K562 (cell line): Measurements from ENCODE around the gene USP2. TPM values are rescaled to one million over a fixed set of nuclear protein-coding genes. Genes with fewer than 3 reads are reported as not detected.

ENCODE experiments used
- ATF6 ChIP-seq: sonication (generic); formaldehyde crosslinking; IDR thresholded peaks from 2 replicates; pipeline ENCODE4 v1.4.0; 2020; ENCODE audit warnings: mild to moderate bottlenecking, missing genetic modification reagents
- CUX1 ChIP-seq: fragments of 200-800 bp; sonication (Bioruptor generic); IDR thresholded peaks from 2 replicates; pipeline ENCODE4 v1.6.1; 2016; ENCODE audit warnings: missing genetic modification characterization, missing compliant biosample characterization
- ETV1 ChIP-seq: fragments of 450-650 bp; conservative IDR thresholded peaks from 2 replicates; pipeline ENCODE4 v1.6.1; 2016; ENCODE audit warnings: missing genetic modification characterization, control low read depth, low read depth, missing compliant biosample characterization
- HOMEZ ChIP-seq: fragments of 250-450 bp; sonication (Bioruptor Pico); IDR thresholded peaks from 2 replicates; pipeline ENCODE4 v1.4.0; 2020; ENCODE audit warnings: mild to moderate bottlenecking, moderate library complexity
- SFPQ ChIP-seq: fragments of 200-400 bp; formaldehyde crosslinking; IDR thresholded peaks from 2 replicates; pipeline ENCODE4 v1.6.1; 2017; ENCODE audit warnings: mild to moderate bottlenecking, low read depth, low read length, moderate library complexity
- TEAD1 ChIP-seq, 2 experiments: fragments of 450-650 bp in 1 of 2; sonication (generic) in 1 of 2; formaldehyde crosslinking; IDR thresholded peaks; 2 replicates each; pipeline versions ENCODE4 v1.4.0 to v1.8.0; 2020 to 2022; ENCODE audit warnings: mild to moderate bottlenecking in 2 of 2, missing genetic modification reagents in 1 of 2
- THAP7 ChIP-seq: fragments of 250-450 bp; sonication (Bioruptor Pico); IDR thresholded peaks from 2 replicates; pipeline ENCODE4 v1.5.0; 2021
- TRIM25 ChIP-seq: fragments of 450-650 bp; IDR thresholded peaks from 2 replicates; pipeline ENCODE4 v1.7.0; 2016; ENCODE audit warnings: borderline replicate concordance
- ZC3H4 ChIP-seq: sonication (generic); formaldehyde crosslinking; IDR thresholded peaks from 2 replicates; pipeline ENCODE4 v1.9.0; 2021; ENCODE audit warnings: missing genetic modification reagents, borderline replicate concordance
- ZEB2 ChIP-seq: fragments of 450-650 bp; IDR thresholded peaks from 2 replicates; pipeline ENCODE4 v1.6.1; 2016
- ZNF584 ChIP-seq: fragments of 200-800 bp; sonication (Bioruptor generic); IDR thresholded peaks from 2 replicates; pipeline ENCODE4 v1.6.1; 2016; ENCODE audit warnings: low read depth, mild to moderate bottlenecking, missing genetic modification characterization, missing compliant biosample characterization
- polyA plus RNA-seq, 8 experiments: library from polyadenylated mRNA; depleted of rRNA in 4 of 8; stranded (reverse) in 5 of 8; unstranded in 3 of 8; fragments of >200 nt; fragmentation: Nextera tagmentation in 2 of 8; fragmentation: Illumina TruSeq in 1 of 8; extraction: Ambion mirVana in 2 of 8; extraction: Trizol in 1 of 8; gene quantifications; 2 replicates each; pipeline versions ENCODE4 v1.2.1 to v1.2.3, GENCODE V29; 2011 to 2014; ENCODE audit warnings: inconsistent platforms in 1 of 8, missing spikeins in 1 of 8
- total RNA-seq, 7 experiments: library from RNA; depleted of rRNA in 6 of 7; stranded (reverse); fragments of >200 nt in 6 of 7; fragmentation: Illumina TruSeq in 2 of 7; extraction: Trizol in 2 of 7; gene quantifications; 2 replicates each; pipeline versions ENCODE4 v1.2.1 to v1.2.3, GENCODE V29; 2011 to 2021; ENCODE audit warnings: low replicate concordance in 1 of 7

The USP2 gene
- total and polyA plus RNA-seq, 9 of the 15 experiments (the other 6 are each of a cell fraction or from before 2014, with no cell fraction given), result 2.8 to 16.9 (median 3.9) TPM

- TF ChIP-seq THAP7 (CRISPR knock-in tag) (no peak), TEAD1 (CRISPR knock-in tag; IDR thresholded peaks at IDR 0.05) (no peak), TRIM25 (no peak), CUX1 (CRISPR knock-in tag) (no peak), HOMEZ (CRISPR knock-in tag) (no peak), ZNF584 (CRISPR knock-in tag) (no peak), ZC3H4 (no peak), ATF6 (CRISPR knock-in tag) (0 out of 2 replicates have a peak, but pooled peaks have one; percentile 68), SFPQ (no peak), ETV1 (peak; percentile 86), ZEB2 (no peak)
These were observed 60.5 kb downstream of the USP2 start (continued) for GRCh38 chr11:119320776-119321524.
